Endothelial cell (in vitro differentiated cells): Measurements from ENCODE around the gene ALG10. TPM values are rescaled to one million over a fixed set of nuclear protein-coding genes. Genes with fewer than 3 reads are reported as not detected.
"Not testable (repeated sequence)": the region's sequence is repeated elsewhere in the genome, so short reads cannot be mapped to it uniquely, and the experiment has no call there.

Source experiments
- DNase-seq: peaks from one replicate; pipeline ENCODE4 v3.0.0; 2021; ENCODE audit warnings: low spot score
- H3K27ac Mint-ChIP-seq: one replicate; pipeline ENCODE4 v1.8.0; 2021; ENCODE audit warnings: mixed read lengths, inconsistent platforms; ENCODE audit not compliant: unreplicated experiment
- H3K27me3 Mint-ChIP-seq: one replicate; pipeline ENCODE4 v1.8.0; 2021; ENCODE audit warnings: mild to moderate bottlenecking, moderate library complexity, mixed read lengths, inconsistent platforms; ENCODE audit not compliant: unreplicated experiment
- H3K36me3 Mint-ChIP-seq: one replicate; pipeline ENCODE4 v1.8.0; 2021; ENCODE audit warnings: mild to moderate bottlenecking, low read depth, mixed read lengths, inconsistent platforms; ENCODE audit not compliant: unreplicated experiment
- H3K4me1 Mint-ChIP-seq: one replicate; pipeline ENCODE4 v1.8.0; 2021; ENCODE audit warnings: mild to moderate bottlenecking, mixed read lengths, inconsistent platforms; ENCODE audit not compliant: unreplicated experiment
- H3K4me3 Mint-ChIP-seq: one replicate; pipeline ENCODE4 v1.8.0; 2021; ENCODE audit warnings: mild to moderate bottlenecking, mixed read lengths, inconsistent platforms; ENCODE audit not compliant: unreplicated experiment
- H3K9me3 Mint-ChIP-seq: one replicate; pipeline ENCODE4 v1.8.0; 2021; ENCODE audit warnings: mixed read lengths, inconsistent platforms; ENCODE audit not compliant: unreplicated experiment
- total RNA-seq: library from RNA; stranded (reverse); fragmentation: NEBNext Ultra II Directional; extraction: Animal tissue kit (Norgen Biotek cat#: 25700); gene quantifications from one replicate; pipeline ENCODE4 v1.2.1, GENCODE V29; 2021; ENCODE audit not compliant: unreplicated experiment
- TF ChIP-seq, protein P1 (sequence below): fragments of 200-600 bp; sonication (generic); IDR thresholded peaks from one replicate; pipeline ENCODE4 v1.5.0; 2021; ENCODE audit warnings: antibody characterized with exemption; ENCODE audit not compliant: unreplicated experiment

ALG10 gene
- total RNA-seq, 1 donor from 2014 or later, result 11.8 TPM

DNA sequence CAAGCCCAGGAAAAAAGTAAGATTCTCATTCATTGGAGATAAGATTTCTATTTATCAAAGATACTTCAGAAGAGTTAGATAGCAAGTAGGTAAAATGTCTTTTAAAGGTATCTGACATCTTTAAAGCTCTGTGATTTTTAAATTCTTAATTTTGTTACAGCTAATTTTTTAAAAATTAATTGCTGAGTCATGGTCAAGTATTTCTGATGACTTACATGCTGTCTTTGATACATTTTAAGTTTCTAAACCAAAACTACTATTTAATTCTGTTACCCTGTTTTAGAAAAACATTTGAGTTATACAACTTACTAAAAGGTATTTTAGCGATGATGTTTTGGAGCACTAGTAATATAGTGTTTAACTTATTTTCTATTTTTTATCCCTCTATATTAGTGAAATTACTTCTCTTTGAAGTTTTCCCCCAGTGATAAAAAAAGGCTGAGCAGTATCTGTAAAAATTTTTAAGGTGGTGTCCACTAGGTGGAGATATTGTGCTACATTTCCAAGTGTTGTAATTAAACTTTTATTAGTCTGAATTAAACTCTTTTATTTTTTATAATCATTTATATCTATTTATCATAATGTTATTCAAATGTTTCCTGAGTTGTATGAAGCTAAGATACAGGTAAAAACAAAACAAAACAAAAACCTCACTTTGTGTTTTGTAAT lies 11.5 kb downstream of the ALG10 start:
- TF ChIP-seq, protein P1, sequence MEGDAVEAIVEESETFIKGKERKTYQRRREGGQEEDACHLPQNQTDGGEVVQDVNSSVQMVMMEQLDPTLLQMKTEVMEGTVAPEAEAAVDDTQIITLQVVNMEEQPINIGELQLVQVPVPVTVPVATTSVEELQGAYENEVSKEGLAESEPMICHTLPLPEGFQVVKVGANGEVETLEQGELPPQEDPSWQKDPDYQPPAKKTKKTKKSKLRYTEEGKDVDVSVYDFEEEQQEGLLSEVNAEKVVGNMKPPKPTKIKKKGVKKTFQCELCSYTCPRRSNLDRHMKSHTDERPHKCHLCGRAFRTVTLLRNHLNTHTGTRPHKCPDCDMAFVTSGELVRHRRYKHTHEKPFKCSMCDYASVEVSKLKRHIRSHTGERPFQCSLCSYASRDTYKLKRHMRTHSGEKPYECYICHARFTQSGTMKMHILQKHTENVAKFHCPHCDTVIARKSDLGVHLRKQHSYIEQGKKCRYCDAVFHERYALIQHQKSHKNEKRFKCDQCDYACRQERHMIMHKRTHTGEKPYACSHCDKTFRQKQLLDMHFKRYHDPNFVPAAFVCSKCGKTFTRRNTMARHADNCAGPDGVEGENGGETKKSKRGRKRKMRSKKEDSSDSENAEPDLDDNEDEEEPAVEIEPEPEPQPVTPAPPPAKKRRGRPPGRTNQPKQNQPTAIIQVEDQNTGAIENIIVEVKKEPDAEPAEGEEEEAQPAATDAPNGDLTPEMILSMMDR, result peak; percentile 80
- no peak for DNase-seq
- Mint-ChIP-seq H3K9me3 (no peaks in the 10 kb centered on the region), H3K4me1 (no peaks in the 10 kb centered on the region), H3K27ac (no peak overlapping the region), H3K4me3 (no peak overlapping the region), H3K27me3 (peaks cover 2% of the 10 kb centered on the region), H3K36me3 (no peaks in the 10 kb centered on the region)

DNA sequence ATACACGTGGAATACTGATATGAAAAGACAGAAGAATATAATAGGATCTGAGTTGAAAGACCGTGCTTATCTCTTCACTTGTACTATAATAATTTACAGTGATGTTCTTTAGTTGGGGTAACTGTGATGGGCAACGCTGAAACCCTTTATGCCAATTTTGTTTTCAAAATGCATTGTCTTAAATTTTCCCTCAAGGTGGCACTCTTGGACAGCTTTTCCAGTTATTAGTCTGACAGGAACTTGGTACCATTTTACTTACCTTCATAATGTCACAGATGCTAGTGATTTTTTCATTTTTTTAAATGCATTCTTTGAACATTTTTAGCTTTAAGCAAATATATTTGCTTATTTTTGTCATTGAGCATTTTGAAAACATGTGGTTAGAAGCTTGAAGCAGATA lies 16.1 kb downstream of the ALG10 start:
- H3K9me3 Mint-ChIP-seq, H3K36me3 Mint-ChIP-seq, H3K27ac Mint-ChIP-seq, H3K4me3 Mint-ChIP-seq, H3K27me3 Mint-ChIP-seq, H3K4me1 Mint-ChIP-seq, DNase-seq: not testable (repeated sequence)

DNA sequence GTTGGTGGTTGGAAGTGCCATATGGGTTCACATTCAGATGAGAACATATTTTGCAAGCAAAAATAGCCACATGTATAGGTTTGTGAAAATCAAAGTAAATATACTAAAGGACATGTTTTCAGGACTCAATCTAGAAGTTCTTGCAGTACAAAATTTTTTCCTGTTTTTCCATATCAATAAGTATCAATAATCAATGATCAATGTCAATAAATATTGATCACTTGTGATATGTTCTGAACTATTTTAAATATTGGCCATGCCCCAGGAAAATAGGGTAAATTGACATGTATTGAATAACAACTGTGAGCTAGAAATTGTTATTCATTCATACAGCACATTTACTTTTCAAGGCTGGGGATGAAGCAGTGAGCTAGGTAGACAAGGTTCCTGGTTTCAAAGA lies 24.3 kb downstream of the ALG10 start:
- H3K27ac Mint-ChIP-seq, result no peak overlapping the region
- H3K36me3 Mint-ChIP-seq, result peaks cover 19% of the 10 kb centered on the region
- no peaks in the 10 kb centered on the region for H3K4me1 Mint-ChIP-seq
- DNase-seq, result no peak
- peaks cover 28% of the 10 kb centered on the region for H3K9me3 Mint-ChIP-seq
- TF ChIP-seq, protein P1, result no peak
- peaks cover 10% of the 10 kb centered on the region for H3K27me3 Mint-ChIP-seq
- H3K4me3 Mint-ChIP-seq, result no peak overlapping the region

DNA sequence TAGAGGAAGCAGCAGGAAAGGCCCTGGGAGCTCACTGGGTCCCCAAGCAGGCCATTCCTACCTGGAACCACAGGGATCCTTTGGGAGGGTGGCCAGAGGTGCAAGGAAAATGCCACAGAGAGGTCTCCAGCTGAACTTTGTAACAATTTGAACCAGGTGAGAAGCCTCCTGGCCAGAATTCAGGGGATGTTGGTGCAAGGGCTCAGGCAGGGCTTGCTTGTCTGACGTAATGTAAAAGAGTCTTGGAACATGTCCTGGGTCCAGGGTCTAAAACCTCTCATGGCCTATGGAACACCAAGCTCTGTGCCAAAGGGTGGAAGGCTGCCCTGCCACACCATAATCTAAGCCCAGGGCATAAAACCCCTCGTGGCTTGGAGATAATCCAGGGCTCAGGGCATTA lies 25.6 kb downstream of the ALG10 start:
- not testable (repeated sequence) for DNase-seq, H3K4me1 Mint-ChIP-seq, H3K4me3 Mint-ChIP-seq, H3K27me3 Mint-ChIP-seq, H3K27ac Mint-ChIP-seq
- H3K36me3 Mint-ChIP-seq, result peaks cover 19% of the 10 kb centered on the region
- peaks cover 34% of the 10 kb centered on the region for H3K9me3 Mint-ChIP-seq

DNA sequence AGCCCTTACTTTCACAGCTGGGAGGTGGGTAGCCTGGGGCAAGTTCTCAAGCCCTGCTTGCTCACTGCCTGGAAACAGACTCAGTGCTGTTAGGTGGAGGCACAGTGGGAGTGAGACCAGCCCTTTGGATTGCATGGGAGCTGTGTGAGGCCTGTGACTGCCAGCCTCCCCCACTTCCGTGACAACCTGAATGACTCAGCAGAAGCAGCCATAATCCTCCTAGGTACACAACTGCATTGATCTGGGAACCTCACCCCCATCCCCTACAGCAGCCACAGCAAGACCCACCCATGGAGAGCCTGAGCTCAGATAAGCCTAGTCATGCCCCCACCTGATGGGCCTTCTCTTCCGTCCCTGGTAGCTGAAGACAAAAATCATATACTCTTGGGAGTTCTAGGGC lies 26.4 kb downstream of the ALG10 start:
- H3K9me3 Mint-ChIP-seq, result peaks cover 39% of the 10 kb centered on the region
- DNase-seq, result no peak
- H3K27me3 Mint-ChIP-seq, result peaks cover 10% of the 10 kb centered on the region
- no peak overlapping the region for H3K27ac Mint-ChIP-seq
- no peaks in the 10 kb centered on the region for H3K4me1 Mint-ChIP-seq
- H3K36me3 Mint-ChIP-seq, result peaks cover 19% of the 10 kb centered on the region
- TF ChIP-seq, protein P1, result no peak
- H3K4me3 Mint-ChIP-seq, result no peak overlapping the region

DNA sequence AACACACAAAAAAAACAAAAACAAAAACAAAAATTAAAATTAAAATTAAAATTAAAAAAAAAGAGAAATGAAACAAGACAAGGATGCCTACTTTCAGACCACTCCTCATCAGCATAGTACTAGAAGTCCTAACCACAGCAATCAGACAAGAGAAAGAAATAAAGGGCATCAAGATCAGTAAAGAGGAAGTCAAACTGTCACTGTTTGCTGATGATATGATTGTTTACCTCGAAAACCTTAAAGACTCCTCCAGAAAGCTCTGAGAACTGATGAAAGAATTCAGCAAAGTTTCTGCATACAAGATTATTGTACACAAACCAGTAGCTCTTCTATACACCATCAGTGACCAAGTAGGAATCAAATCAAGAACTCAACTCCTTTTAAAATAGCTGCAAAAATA lies 29.2 kb downstream of the ALG10 start:
- no peak for DNase-seq
- Mint-ChIP-seq H3K4me3 (no peak overlapping the region), H3K9me3 (peaks cover 43% of the 10 kb centered on the region), H3K27ac (no peak overlapping the region), H3K4me1 (no peaks in the 10 kb centered on the region), H3K36me3 (peaks cover 19% of the 10 kb centered on the region), H3K27me3 (peaks cover 10% of the 10 kb centered on the region)
- TF ChIP-seq, protein P1, result no peak
